T-helper 22 cell (primary cell): ENCODE measurements around the gene COPE.
A peak's percentile ranks its signal among the peaks of the same experiment; 100 is the strongest.
"Not testable (repeated sequence)": the region's sequence is repeated elsewhere in the genome, so short reads cannot be mapped to it uniquely, and the experiment has no call there.

ENCODE experiments used
- DNase-seq: peaks from one replicate; pipeline ENCODE4 v3.0.0-alpha.2; 2020; ENCODE audit warnings: low read depth

The COPE gene

GRCh38 chr19:18940769-18941627 is 21.8 kb upstream of the COPE start, which contains the start of gene HOMER3:
Gene HOMER3, minus strand, starts transcription at chr19:18941217. Its CDS starts 2,235 bp downstream, at chr19:18938982.
- peak; percentile 41 for DNase-seq

GRCh38 chr19:18939922-18940768 is 21.0 kb upstream of the COPE start:
- no peak for DNase-seq

GRCh38 chr19:18939163-18939562 is 20.0 kb upstream of the COPE start:
- no peak for DNase-seq

GRCh38 chr19:18933297-18933696 is 14.1 kb upstream of the COPE start:
- no peak for DNase-seq

GRCh38 chr19:18932216-18932841 is 13.1 kb upstream of the COPE start:
- DNase-seq, result peak; percentile 72

- no peak for DNase-seq
These were observed 12.4 kb upstream of the COPE start for GRCh38 chr19:18931316-18932162.

- no peak for DNase-seq
These were observed 10.1 kb upstream of the COPE start for GRCh38 chr19:18929311-18929710.

GRCh38 chr19:18928018-18928805 is 9.0 kb upstream of the COPE start:
- no peak for DNase-seq

GRCh38 chr19:18924684-18925213 is 5.6 kb upstream of the COPE start:
- DNase-seq, result no peak

- no peak for DNase-seq
These were observed 3.2 kb upstream of the COPE start for GRCh38 chr19:18922228-18922985.

GRCh38 chr19:18921593-18921992 is 2.4 kb upstream of the COPE start:
- no peak for DNase-seq

- DNase-seq, result no peak
These were observed 1.2 kb upstream of the COPE start for GRCh38 chr19:18920400-18920799.

GRCh38 chr19:18919900-18920214 is 670 bp upstream of the COPE start:
- no peak for DNase-seq

GRCh38 chr19:18917593-18917992 is 1.6 kb downstream of the COPE start:
- not testable (repeated sequence) for DNase-seq

- DNase-seq, result no peak
These were observed 3.5 kb downstream of the COPE start for GRCh38 chr19:18915639-18916038.

- DNase-seq, result no peak
These were observed 5.7 kb downstream of the COPE start for GRCh38 chr19:18913466-18913865.

GRCh38 chr19:18912933-18913332 is 6.3 kb downstream of the COPE start:
- no peak for DNase-seq

- no peak for DNase-seq
These were observed 8.3 kb downstream of the COPE start for GRCh38 chr19:18910801-18911436.

- DNase-seq, result no peak
These were observed 9.2 kb downstream of the COPE start for GRCh38 chr19:18910010-18910409.
